SKM-1 treated with dmso at 0.1 percent for 144 hours (cell line): ENCODE data around the gene RBFOX2.

Source experiments
- DNase-seq: peaks from one replicate; lab custom pipeline; 2025; ENCODE audit not compliant: unreplicated experiment; lab: John Stamatoyannopoulos, UW

RBFOX2 gene

DNA sequence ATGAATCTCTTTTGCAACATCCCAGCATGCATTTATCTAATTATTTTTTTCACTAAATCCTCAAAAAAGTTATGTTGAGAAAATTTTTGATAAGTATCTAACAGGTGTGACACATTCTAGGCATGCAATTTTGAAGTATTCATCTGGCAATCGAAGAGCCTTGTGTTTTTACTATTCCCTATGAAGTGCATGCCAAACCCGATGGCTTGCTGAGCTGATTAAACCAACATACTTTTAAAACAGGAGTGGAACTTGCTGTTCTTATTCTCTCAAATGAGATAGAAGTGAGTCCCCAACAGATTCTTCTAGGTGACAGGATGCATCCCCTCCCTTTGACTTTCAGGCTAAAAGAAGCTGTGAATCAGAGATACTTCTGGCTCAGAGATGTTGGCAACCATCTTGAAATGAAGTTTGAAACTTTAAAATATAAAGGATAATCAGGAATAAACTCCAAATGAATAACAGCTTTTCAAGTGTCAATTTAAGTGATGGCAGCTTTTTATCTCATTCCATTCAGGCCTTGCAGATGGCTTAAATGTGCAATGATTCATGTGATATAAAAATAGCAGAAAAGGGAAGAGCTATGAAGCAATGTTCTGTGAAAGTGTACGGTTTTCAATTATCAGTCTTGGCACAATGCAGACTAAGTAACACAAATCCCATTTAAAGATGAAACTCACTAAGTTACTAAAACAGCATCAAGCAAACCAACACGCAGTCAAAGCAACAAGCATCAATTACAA, 243.3 kb downstream of the RBFOX2 start:
- DNase-seq = no peak

- DNase-seq = no peak
These were observed 244.0 kb downstream of the RBFOX2 start for GRCh38 chr22:35784633-35785032.

GRCh38 chr22:35783943-35784614, 244.5 kb downstream of the RBFOX2 start:
- no peak for DNase-seq

GRCh38 chr22:35782504-35782903, 246.1 kb downstream of the RBFOX2 start:
- no peak for DNase-seq

GRCh38 chr22:35781898-35782297, 246.7 kb downstream of the RBFOX2 start:
- no peak for DNase-seq

- DNase-seq = no peak
These were observed 251.2 kb downstream of the RBFOX2 start for GRCh38 chr22:35777335-35777975.

DNA sequence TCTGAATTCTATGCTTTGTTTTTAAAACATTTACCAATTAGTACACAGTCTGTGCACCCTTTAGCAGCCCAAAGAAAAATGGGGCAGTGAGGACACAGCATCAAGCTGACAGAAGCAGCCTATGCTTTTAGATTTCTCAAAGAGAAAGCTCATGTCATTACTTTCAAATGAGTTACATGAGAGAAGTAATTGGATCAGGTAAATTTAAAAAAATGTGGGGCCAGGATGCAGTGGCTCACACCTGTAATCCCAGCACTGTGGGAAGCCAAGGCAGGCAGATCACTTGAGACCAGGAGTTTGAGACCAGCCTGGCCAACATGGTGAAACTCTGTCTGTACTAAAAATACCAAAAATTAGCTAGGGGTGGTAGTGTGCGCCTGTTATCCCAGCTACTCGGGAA, 253.3 kb downstream of the RBFOX2 start:
- DNase-seq = no peak

- no peak for DNase-seq
These were observed 258.6 kb downstream of the RBFOX2 start for GRCh38 chr22:35769974-35770373.

- no peak for DNase-seq
These were observed 261.7 kb downstream of the RBFOX2 start for GRCh38 chr22:35766654-35767580.

GRCh38 chr22:35761037-35761436, 267.6 kb downstream of the RBFOX2 start:
- DNase-seq = no peak

- DNase-seq = no peak
These were observed 270.2 kb downstream of the RBFOX2 start for GRCh38 chr22:35758394-35758793.

DNA sequence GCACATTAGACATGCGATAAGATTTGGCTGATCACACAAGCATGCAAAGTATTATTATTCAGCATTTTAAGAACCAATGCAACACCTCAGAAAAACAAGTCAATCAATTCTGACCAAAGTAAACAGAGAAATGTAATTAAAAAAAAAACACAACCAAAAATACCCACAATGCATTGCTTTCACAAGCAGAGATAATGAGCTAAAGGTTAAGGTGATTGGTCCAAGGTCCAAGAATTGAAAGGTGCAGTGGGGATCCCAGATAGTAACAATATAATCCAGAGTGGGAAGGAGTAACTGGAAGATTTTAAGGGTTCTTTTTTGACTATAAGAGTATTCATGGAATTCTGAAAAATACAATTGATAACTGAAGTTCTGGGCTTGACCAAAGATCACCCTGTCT, 271.9 kb downstream of the RBFOX2 start:
- no peak for DNase-seq

GRCh38 chr22:35754761-35755160, 273.9 kb downstream of the RBFOX2 start:
- DNase-seq = no peak

DNA sequence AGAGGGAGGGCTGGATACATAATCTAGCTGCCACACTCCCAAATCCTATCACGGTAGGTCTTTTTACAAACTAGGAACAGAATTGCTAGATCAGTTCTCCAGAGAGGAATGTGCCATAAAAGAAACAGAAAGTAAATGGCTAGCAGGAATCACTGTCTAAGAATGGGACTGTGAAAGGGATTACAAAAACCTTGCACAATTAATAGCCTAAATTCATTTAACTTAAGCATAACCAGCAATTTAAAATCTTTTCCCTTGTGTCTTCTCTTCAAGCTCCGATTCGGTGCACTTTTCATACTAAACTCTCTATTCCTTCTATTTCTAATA, 275.8 kb downstream of the RBFOX2 start:
- DNase-seq = no peak

- DNase-seq = peak; percentile 10
These were observed 276.4 kb downstream of the RBFOX2 start for GRCh38 chr22:35752006-35752862.

- no peak for DNase-seq
These were observed 278.8 kb downstream of the RBFOX2 start for GRCh38 chr22:35749808-35750207.

DNA sequence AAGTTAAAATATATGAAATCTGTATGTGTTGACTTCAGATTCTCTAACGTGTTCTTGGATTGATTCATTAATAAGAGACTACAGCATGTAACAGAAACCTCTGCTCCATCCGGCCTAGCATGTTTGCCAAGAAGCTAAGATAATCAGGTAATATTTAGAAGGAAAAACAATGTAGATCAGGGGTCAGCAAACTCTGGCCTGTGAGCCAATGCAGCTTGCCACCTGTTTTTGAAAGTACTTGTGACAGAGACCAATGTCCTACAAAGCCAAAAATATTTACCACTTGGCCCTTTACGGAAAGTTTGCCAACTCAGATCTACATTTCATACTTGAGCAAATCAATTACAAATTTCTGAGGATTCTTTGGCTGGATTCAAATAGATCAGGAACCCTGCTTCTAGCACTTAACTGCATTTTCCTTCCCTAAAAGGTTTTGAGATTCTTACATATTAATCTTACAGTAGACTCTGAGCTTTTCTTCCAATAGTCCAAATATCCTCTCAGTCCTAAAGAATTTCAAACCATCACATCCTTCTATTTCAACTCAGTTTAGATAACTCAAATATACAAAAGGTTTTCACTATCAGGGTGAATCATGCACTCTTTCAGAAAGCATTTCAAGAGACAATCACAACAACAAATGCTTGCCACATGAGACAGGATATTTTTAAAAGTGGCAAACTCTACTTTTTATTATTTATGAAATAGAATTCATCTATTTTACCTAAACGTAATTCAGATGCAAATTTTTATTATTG, 281.5 kb downstream of the RBFOX2 start:
- DNase-seq = no peak

DNA sequence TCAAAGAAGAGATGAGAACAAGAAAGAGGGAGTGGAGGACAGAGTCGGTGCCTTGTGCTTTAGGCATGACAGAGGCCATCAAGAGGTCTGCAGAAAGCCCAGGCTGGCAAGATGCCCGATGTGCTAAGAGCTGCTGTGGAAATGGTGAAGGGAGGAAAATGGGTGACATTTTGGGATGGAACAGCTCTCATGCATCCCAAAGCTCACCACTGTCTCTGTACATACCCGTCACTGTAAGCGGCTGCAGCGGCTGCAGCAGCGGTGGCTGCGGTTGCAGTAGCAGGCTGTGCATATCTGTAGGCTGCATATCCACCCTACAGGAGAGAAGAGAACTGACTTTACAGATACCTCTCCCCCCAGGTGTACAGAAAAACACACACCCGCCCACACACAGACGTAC, 282.4 kb downstream of the RBFOX2 start:
- no peak for DNase-seq

- DNase-seq = no peak
These were observed 285.2 kb downstream of the RBFOX2 start for GRCh38 chr22:35743326-35743860.
